Endothelial cell of umbilical vein (primary cell): ENCODE results near the gene RPL37A.

Experiments
- CTCF ChIP-seq, 2 donors: IDR thresholded peaks; 1 replicate in 1 of 2; 2 replicates in 1 of 2; pipeline ENCODE4 v1.5.1; 2011; ENCODE audit warnings: low read length in 2 of 2, mild to moderate bottlenecking in 2 of 2, moderate library complexity in 2 of 2, control low read depth in 1 of 2, inconsistent platforms in 1 of 2, low read depth in 1 of 2; ENCODE audit not compliant: insufficient read depth in 1 of 2; ENCODE audit errors: extremely low read depth in 1 of 2
- MAX ChIP-seq: IDR thresholded peaks from 2 replicates; pipeline ENCODE4 v1.6.1; 2011; ENCODE audit not compliant: insufficient read depth, insufficient read length
- POLR2A ChIP-seq: IDR thresholded peaks from 2 replicates; pipeline ENCODE4 v1.6.1; 2012; ENCODE audit warnings: low read depth, mild to moderate bottlenecking, control low read depth, low read length

- no peak for TF ChIP-seq POLR2A
- no peak for TF ChIP-seq MAX
- no peak for TF ChIP-seq CTCF (IDR thresholded peaks at IDR 0.05; ENCODE audit: extremely low read depth in 1 of 2, insufficient read depth in 1 of 2, low read depth in 1 of 2, low read length in 2 of 2)
Measured at GRCh38 chr2:216469661-216470060, 29.0 kb upstream of the RPL37A start.
